ENCODE measurements around the gene NR1D1. TPM values are rescaled to one million over a fixed set of nuclear protein-coding genes. Genes with fewer than 3 reads are reported as not detected.

Gene NR1D1
- total and polyA plus RNA-seq, 2 of the 13 experiments (the other 11 are each of a cell fraction or from before 2014, with no cell fraction given): 2.1 to 2.7 TPM

GRCh38 chr17:40098846-40099618 is 1.4 kb downstream of the NR1D1 start (continued):
- peak; percentile 88; the same call in 1 of the 2 replicates for TF ChIP-seq JDP2 (CRISPR knock-in tag; IDR thresholded peaks at IDR 0.05; ENCODE audit: borderline replicate concordance)
- peak; percentile 97 for TF ChIP-seq ZBTB38 (CRISPR knock-in tag; IDR thresholded peaks at IDR 0.05)
- peak; percentile 99 for TF ChIP-seq KDM4B (CRISPR knock-in tag; IDR thresholded peaks at IDR 0.05)
- TF ChIP-seq MED8 (CRISPR knock-in tag; IDR thresholded peaks at IDR 0.05; ENCODE audit: insufficient replicate concordance): peak; percentile 54
- no peak for TF ChIP-seq KDM1A (CRISPR knock-in tag; IDR thresholded peaks at IDR 0.05)
- no peak for TF ChIP-seq ZNF296 (CRISPR knock-in tag; conservative IDR thresholded peaks at IDR 0.05)
- peak; percentile 95; the same call in 1 of the 2 replicates for TF ChIP-seq IRF1 (CRISPR knock-in tag; IDR thresholded peaks at IDR 0.05; ENCODE audit: low read depth)
- TF ChIP-seq ZNF704 (CRISPR knock-in tag; IDR thresholded peaks at IDR 0.05; ENCODE audit: borderline replicate concordance): no peak
- no peak; the same call in 1 of the 2 replicates for TF ChIP-seq ONECUT2 (CRISPR knock-in tag; IDR thresholded peaks at IDR 0.05)
- TF ChIP-seq CBX1 (IDR thresholded peaks at IDR 0.05; ENCODE audit: low read depth): no peak
- no peak for TF ChIP-seq MAFF (IDR thresholded peaks at IDR 0.05; ENCODE audit: low read depth, low read length)
- TF ChIP-seq ZNF407 (CRISPR knock-in tag; IDR thresholded peaks at IDR 0.05; ENCODE audit: not compliant biosample characterization): no peak
- 0 out of 2 replicates have a peak, but pooled peaks have one; percentile 16 for TF ChIP-seq NFIC (IDR thresholded peaks at IDR 0.05; ENCODE audit: low read length)
- no peak for TF ChIP-seq SRSF1 (optimal IDR thresholded peaks at IDR 0.05; ENCODE audit: low read depth, low read length)
- no peak; the same call in none of the 2 replicates for TF ChIP-seq RAD21 (CRISPR knock-in tag; IDR thresholded peaks at IDR 0.05)
- peak; percentile 91; the same call in 1 of the 2 replicates for TF ChIP-seq ZBTB37 (CRISPR knock-in tag; IDR thresholded peaks at IDR 0.05)
- TF ChIP-seq ZNF138 (CRISPR knock-in tag; IDR thresholded peaks at IDR 0.05; ENCODE audit: low read depth): peak; percentile 93
- TF ChIP-seq SOX5 (CRISPR knock-in tag; IDR thresholded peaks at IDR 0.05; ENCODE audit: borderline replicate concordance): peak; percentile 97
